GM12801 (cell line): ENCODE data around the gene NPHP4.

ENCODE experiments used
- CTCF ChIP-seq: IDR thresholded peaks from one replicate; pipeline ENCODE4 v1.5.1; 2011; ENCODE audit warnings: control low read depth; ENCODE audit not compliant: insufficient read length; ENCODE audit errors: extremely low read depth

Gene NPHP4

GRCh38 chr1:5896706-5897660, 95.2 kb downstream of the NPHP4 start:
- no peak for TF ChIP-seq CTCF

GRCh38 chr1:5895446-5896406, 96.5 kb downstream of the NPHP4 start:
- no peak for TF ChIP-seq CTCF

GRCh38 chr1:5892329-5892728, 99.9 kb downstream of the NPHP4 start:
- no peak for TF ChIP-seq CTCF

- TF ChIP-seq CTCF: no peak
Measured at GRCh38 chr1:5891736-5892135, 100.5 kb downstream of the NPHP4 start.

GRCh38 chr1:5891137-5891536, 101.1 kb downstream of the NPHP4 start:
- no peak for TF ChIP-seq CTCF

GRCh38 chr1:5890346-5891106, 101.7 kb downstream of the NPHP4 start:
- no peak for TF ChIP-seq CTCF
